ENCODE measurements around the gene AMFR. TPM values are rescaled to one million over a fixed set of nuclear protein-coding genes. Genes with fewer than 3 reads are reported as not detected.

AMFR gene
- total and polyA plus RNA-seq, 2 of the 8 experiments (the other 6 are each of a cell fraction or from before 2014, with no cell fraction given) = 18.6 to 21.7 TPM

GRCh38 chr16:56421976-56422669 lies 3.2 kb downstream of the AMFR start:
- H3K23ac ChIP-seq (ENCODE audit: insufficient read length) = no peak overlapping the region
- H4K5ac ChIP-seq (ENCODE audit: insufficient read length, low read depth, low read length) = no peak overlapping the region
- H3K36me3 ChIP-seq (ENCODE audit: control insufficient read depth in 2 of 4, insufficient read depth in 4 of 4, low read length in 3 of 4) = no peaks in the 10 kb centered on the region
- H2AFZ ChIP-seq (ENCODE audit: low read length) = no peak overlapping the region
- no peaks in the 10 kb centered on the region for H3K9me3 ChIP-seq (ENCODE audit: insufficient read depth in 2 of 2, low read depth in 1 of 2, low read length in 1 of 2)
- no peak overlapping the region for H3K56ac ChIP-seq (replicated peaks; ENCODE audit: insufficient read length, low read depth, low read length)
- H3K18ac ChIP-seq (ENCODE audit: extremely low read depth, low read length) = no peak overlapping the region
- H3K79me2 ChIP-seq (ENCODE audit: control insufficient read depth in 1 of 2, insufficient read depth in 2 of 2, low read length in 2 of 2) = peaks cover 0 to 26% of the 10 kb centered on the region in 2 experiments; a peak in 1 of 4 replicates
- H2BK12ac ChIP-seq (ENCODE audit: low read depth, low read length) = no peak overlapping the region
- no peak overlapping the region for H2BK120ac ChIP-seq (replicated peaks; ENCODE audit: low read depth, low read length)
- no peak overlapping the region for H2AK5ac ChIP-seq (ENCODE audit: low read depth, low read length)
- H4K20me1 ChIP-seq (replicated peaks in 1 of 2; ENCODE audit: control insufficient read depth in 1 of 2, insufficient read depth in 2 of 2, low read length in 2 of 2) = peaks cover 2 to 4% of the 10 kb centered on the region in 2 experiments
- no peak overlapping the region for H4K91ac ChIP-seq (replicated peaks; ENCODE audit: insufficient read length, low read length)
- H2BK20ac ChIP-seq (ENCODE audit: low read length) = no peak overlapping the region
- H3K27me3 ChIP-seq (replicated peaks in 1 of 4; ENCODE audit: control insufficient read depth in 3 of 4, extremely low read depth in 1 of 4, insufficient read depth in 3 of 4, low read length in 3 of 4) = peaks cover 0 to 6% (median 3%) of the 10 kb centered on the region in 4 experiments; a peak in 3 of 7 replicates
- ChIA-PET POLR2A (ENCODE audit: partially characterized antibody) (no interaction called here), CTCF (ENCODE audit: partially characterized antibody) (no interaction called here)
- H3K4me1 ChIP-seq (replicated peaks in 1 of 4; ENCODE audit: control insufficient read depth in 3 of 4, insufficient read depth in 4 of 4, low read length in 3 of 4) = peaks cover 0 to 12% (median 8%) of the 10 kb centered on the region in 4 experiments; a peak in 6 of 7 replicates
- H2BK5ac ChIP-seq (ENCODE audit: low read depth, low read length) = no peak overlapping the region
- no peaks in the 10 kb centered on the region for H3K79me1 ChIP-seq (ENCODE audit: low read depth, low read length)
- 84% methylated on average over 5 of the region's 5 CpGs; no CpG with 5 or more reads in 1 of the 2 experiments for WGBS, 2 experiments (ENCODE audit: extremely low coverage in 1 of 2, insufficient coverage in 1 of 2, insufficient read length in 1 of 2, insufficient replicate concordance in 2 of 2, low coverage in 1 of 2, low lambda C conversion rate in 2 of 2, missing lambda C conversion rate in 1 of 2)
- H3K4me2 ChIP-seq (ENCODE audit: insufficient read depth in 1 of 2, low read depth in 2 of 2, low read length in 2 of 2) = peak overlapping the region in 1 of 2 experiments; percentile 85; a peak in 1 of 4 replicates
- H3K4ac ChIP-seq (replicated peaks; ENCODE audit: insufficient read length, low read depth, low read length) = no peak overlapping the region
- no peak overlapping the region for H4K8ac ChIP-seq (ENCODE audit: extremely low read depth, insufficient read depth, low read length)
- FAIRE-seq (no peak), DNase-seq (ENCODE audit: low read depth in 1 of 2, low spot score in 2 of 2) (no peak)
- H2BK15ac ChIP-seq (ENCODE audit: low read length) = no peak overlapping the region
- no peak overlapping the region for H3K27ac ChIP-seq (ENCODE audit: low read depth, low read length)
- H3K4me3 ChIP-seq (ENCODE audit: extremely low read depth in 1 of 4, insufficient read depth in 2 of 4, low read depth in 3 of 4, low read length in 4 of 4) = no peak overlapping the region
- H3K9ac ChIP-seq (replicated peaks in 1 of 4; ENCODE audit: extremely low read depth in 1 of 4, low read depth in 3 of 4, low read length in 3 of 4) = no peak overlapping the region
- H3K23me2 ChIP-seq (ENCODE audit: low read depth, low read length) = peaks cover 9% of the 10 kb centered on the region; the same call in 1 of the 2 replicates
- no peak overlapping the region for H3K14ac ChIP-seq (ENCODE audit: insufficient read length)
- no peak for TF ChIP-seq RFX5 (IDR thresholded peaks at IDR 0.05; ENCODE audit: borderline replicate concordance, low read depth, low read length)
- TF ChIP-seq ASH2L (IDR thresholded peaks at IDR 0.05; ENCODE audit: low read length) = no peak
- no peak for TF ChIP-seq CBX5 (IDR thresholded peaks at IDR 0.05; ENCODE audit: low read depth, low read length)
- TF ChIP-seq SIX5 (IDR thresholded peaks at IDR 0.05; ENCODE audit: low read depth, low read length) = no peak
- no peak for TF ChIP-seq EZH2 (IDR thresholded peaks at IDR 0.05; ENCODE audit: low read depth, low read length, severe bottlenecking)
